Measurements from ENCODE around the gene AGTRAP.

Gene AGTRAP

GRCh38 chr1:11706292-11706691, 29.6 kb upstream of the AGTRAP start:
- no peak for DNase-seq (ENCODE audit: low read depth)

GRCh38 chr1:11707621-11708276, 28.2 kb upstream of the AGTRAP start:
- DNase-seq (ENCODE audit: low read depth), result no peak

- no peak for DNase-seq (ENCODE audit: low read depth)
Measured at GRCh38 chr1:11708554-11709350, 27.2 kb upstream of the AGTRAP start.

GRCh38 chr1:11711490-11711889, 24.4 kb upstream of the AGTRAP start:
- no peak for DNase-seq (ENCODE audit: low read depth)

- no peak for DNase-seq (ENCODE audit: low read depth)
Measured at GRCh38 chr1:11712285-11712684, 23.7 kb upstream of the AGTRAP start.

GRCh38 chr1:11713095-11713494, 22.8 kb upstream of the AGTRAP start:
- DNase-seq (ENCODE audit: low read depth), result no peak

GRCh38 chr1:11714831-11715575, 20.9 kb upstream of the AGTRAP start:
- DNase-seq (ENCODE audit: low read depth), result no peak

GRCh38 chr1:11719313-11720032, 16.5 kb upstream of the AGTRAP start:
- DNase-seq (ENCODE audit: low read depth), result peak; percentile 76

- DNase-seq (ENCODE audit: low read depth), result no peak
Measured at GRCh38 chr1:11720033-11720376, 15.9 kb upstream of the AGTRAP start.

- DNase-seq (ENCODE audit: low read depth), result no peak
Measured at GRCh38 chr1:11720525-11720924, 15.4 kb upstream of the AGTRAP start.

- DNase-seq (ENCODE audit: low read depth), result no peak
Measured at GRCh38 chr1:11721311-11721710, 14.6 kb upstream of the AGTRAP start.

GRCh38 chr1:11722538-11722937, 13.4 kb upstream of the AGTRAP start:
- DNase-seq (ENCODE audit: low read depth), result no peak

- DNase-seq (ENCODE audit: low read depth), result no peak
Measured at GRCh38 chr1:11725616-11726015, 10.3 kb upstream of the AGTRAP start.

- DNase-seq (ENCODE audit: low read depth), result no peak
Measured at GRCh38 chr1:11727119-11727518, 8.8 kb upstream of the AGTRAP start.

GRCh38 chr1:11728126-11728806, 7.7 kb upstream of the AGTRAP start:
- no peak for DNase-seq (ENCODE audit: low read depth)

GRCh38 chr1:11729155-11729497, 6.8 kb upstream of the AGTRAP start:
- no peak for DNase-seq (ENCODE audit: low read depth)

- DNase-seq (ENCODE audit: low read depth), result no peak
Measured at GRCh38 chr1:11729498-11730428, 6.2 kb upstream of the AGTRAP start.

GRCh38 chr1:11730429-11730891, 5.5 kb upstream of the AGTRAP start:
- DNase-seq (ENCODE audit: low read depth), result no peak

GRCh38 chr1:11731691-11732283, 4.1 kb upstream of the AGTRAP start:
- no peak for DNase-seq (ENCODE audit: low read depth)

- no peak for DNase-seq (ENCODE audit: low read depth)
Measured at GRCh38 chr1:11733306-11733705, 2.6 kb upstream of the AGTRAP start.
